HG03439 (cell line): Measurements from ENCODE around the gene CD276.
"Not testable (repeated sequence)": the region's sequence is repeated elsewhere in the genome, so short reads cannot be mapped to it uniquely, and the experiment has no call there.

Experiments
- ATAC-seq: cut with Tn5 transposase; IDR thresholded peaks from one replicate; pipeline ENCODE4 v1.9.1; 2021; ENCODE audit warnings: mild to moderate bottlenecking, moderate library complexity; ENCODE audit not compliant: unreplicated experiment

The CD276 gene

GRCh38 chr15:73709686-73710085 is 25.5 kb downstream of the CD276 start:
- no peak for ATAC-seq

- ATAC-seq, result no peak
These were observed 26.1 kb downstream of the CD276 start for GRCh38 chr15:73710321-73710720.

DNA sequence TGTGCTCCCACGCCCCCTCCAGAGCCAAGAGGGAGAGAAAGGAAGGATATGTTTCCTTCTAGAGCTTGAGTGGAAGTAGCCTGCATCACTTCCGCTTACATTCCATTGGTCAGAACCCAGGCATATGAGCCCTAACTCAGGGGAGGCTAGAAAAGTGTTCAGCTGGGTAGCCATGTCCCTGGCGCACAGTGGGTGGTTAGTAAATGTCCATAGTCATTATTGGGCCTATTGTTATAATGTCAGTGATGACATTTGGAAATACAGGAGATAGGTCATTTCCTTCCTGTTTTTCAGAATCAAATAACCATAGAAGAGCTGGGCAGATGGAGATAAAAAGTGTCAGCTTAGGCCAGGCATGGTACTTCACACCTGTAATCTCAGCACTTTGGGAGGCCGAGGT is 27.3 kb downstream of the CD276 start:
- no peak for ATAC-seq

DNA sequence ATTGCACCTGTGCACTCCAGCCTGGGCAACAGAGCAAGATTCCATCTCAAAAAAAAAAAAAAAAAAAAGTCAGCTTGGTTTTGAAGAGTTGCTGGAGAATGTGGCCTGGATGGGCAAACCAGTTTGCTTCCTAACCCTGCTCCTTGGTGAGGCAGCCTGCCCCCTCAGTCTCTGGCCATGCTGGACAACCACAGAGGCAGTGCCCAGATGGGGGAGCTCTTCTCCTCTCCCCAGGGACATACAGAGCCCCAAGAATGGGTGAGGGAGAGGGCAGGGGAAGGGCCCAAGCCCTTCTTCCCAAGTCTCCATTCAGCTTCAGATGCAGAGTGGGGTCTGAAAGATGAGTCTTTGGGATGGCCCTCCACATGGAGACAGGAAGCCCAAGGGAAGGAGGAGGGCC is 27.9 kb downstream of the CD276 start:
- no peak for ATAC-seq

DNA sequence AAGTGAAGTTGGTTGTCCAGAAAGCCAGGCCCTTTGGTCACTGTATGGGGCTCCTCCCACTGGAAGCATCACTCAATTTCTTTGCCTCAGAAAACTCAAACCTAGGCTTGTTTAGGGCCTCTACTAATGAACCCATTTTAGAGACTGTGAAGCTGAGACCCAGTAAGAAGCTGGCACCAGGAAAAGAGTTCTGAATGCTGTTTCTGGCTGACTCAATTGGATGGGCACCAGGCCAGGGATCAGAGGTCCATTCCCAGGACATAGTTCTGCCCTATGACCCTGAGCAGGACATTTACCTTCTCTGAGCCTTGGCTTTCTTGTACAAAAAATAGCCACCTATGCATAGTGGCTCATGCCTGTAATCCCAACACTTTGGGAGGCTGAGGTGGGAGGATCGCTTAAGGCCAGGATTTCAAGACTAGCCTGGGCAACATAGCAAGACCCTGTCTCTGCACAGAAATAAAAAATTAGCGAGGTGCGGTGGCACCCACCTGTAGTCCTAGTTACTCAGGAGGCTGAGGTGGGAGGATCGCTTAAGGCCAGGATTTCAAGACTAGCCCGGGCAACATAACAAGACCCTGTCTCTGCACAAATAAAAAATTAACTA is 30.6 kb downstream of the CD276 start:
- ATAC-seq, result no peak

- no peak for ATAC-seq
These were observed 31.2 kb downstream of the CD276 start for GRCh38 chr15:73715417-73715816.

DNA sequence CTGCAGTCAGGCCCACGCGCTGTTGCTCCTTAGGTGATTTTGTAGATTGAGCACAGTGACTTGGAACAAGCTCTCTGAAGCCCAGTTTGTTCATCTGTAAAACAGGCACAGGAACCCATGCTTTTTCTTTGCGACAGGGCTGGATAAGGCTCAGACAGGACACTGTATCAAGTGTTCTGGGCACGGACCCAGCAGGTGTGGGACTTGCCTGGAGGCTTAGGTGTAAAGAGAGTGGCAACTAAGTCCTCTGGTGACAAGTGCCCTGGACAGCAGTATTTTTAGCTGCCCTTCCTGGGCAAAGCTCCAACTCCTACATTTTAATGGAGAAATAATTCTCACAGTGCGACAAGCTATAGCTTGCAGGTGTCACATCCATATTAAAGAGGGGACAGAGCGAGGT is 32.2 kb downstream of the CD276 start:
- ATAC-seq, result no peak

DNA sequence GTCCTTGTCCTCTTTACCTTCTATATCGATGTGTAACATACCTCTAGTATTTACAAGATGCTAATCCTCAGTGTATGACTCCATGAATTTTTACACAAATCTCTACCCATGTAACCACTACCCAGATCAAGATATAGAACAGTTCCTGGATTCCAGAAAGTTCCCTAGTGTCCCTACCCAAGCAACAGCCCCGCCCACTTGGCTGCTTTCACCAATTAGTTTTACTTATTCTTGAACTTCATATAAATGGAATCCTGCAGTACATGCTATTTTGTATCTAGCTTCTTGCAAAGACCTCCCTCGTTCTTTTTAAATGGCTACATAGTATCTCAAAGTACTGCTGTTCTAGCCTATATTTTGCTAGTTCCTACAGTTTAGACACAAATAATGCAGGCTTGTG is 33.0 kb downstream of the CD276 start:
- ATAC-seq, result no peak

GRCh38 chr15:73717802-73718201 is 33.6 kb downstream of the CD276 start:
- no peak for ATAC-seq

DNA sequence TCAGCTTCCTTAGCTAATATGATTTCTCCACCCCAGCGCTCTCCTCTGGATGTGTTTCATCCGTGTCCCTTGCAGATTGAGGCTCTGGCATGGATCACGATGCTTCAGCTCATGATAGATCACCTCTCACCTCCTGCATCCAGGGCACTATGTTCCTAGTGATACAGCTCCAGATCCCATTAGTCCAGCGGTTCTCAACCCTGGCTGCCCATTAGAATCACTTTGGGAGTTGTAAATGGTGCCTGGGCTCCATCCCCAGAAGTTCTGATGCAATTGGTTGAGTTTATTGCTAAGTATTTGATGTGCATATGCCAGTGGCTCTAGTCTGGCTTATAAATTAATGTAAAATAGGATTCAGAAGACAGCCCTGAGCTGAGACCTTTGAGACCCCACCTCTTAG is 34.5 kb downstream of the CD276 start:
- no peak for ATAC-seq

GRCh38 chr15:73722425-73722824 is 38.2 kb downstream of the CD276 start:
- no peak for ATAC-seq

GRCh38 chr15:73723191-73723590 is 39.0 kb downstream of the CD276 start:
- ATAC-seq, result no peak

DNA sequence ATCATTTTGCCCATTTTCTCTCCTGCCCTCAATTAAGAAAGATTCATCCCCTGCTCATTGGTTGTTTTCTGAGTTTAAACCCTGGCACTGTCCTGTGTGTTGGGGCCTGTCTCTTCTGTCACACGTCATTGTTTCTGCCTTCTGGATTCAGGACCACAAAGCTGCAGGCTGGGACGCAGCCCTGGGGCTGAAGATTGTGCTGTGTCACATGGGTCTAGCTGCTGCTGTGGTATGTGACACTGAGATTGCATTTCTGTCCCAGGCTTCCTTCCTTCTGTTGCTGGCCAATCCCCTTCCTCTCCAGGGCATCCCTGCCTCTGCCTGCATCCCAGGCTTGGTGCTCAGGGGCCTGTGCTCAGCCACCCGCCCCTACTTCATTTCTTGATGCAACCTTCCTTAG is 40.0 kb downstream of the CD276 start:
- no peak for ATAC-seq

DNA sequence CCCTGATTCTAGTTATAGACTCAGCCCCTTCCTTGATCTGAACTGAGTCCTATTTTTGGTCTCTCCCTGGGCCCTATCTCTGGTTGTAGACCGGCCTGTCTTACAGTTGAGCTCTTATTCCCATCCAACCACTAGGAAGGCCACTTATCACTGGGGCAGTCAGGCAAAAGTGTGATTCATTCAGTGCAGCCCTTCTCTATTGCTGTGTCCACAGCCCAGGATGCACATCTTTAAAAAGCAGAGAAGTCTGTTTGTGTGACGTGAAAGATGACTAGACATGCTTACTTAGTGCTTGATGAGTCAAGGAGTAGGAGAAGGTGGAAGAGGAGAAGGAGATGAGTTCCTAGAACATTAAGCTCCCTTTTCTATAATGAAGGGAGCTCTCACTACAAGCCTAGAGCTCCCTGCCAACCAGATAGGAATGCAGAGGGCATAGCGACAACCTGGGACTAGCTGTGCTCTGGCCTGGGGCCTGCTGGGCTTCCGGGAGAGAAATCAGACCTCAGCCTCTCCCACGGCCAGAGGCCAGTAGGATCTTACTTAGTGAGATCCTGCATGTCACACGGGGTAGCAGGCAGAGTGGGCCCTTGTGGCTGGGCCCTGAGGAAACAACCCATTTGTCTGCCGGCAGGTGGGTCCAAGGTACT is 43.3 kb downstream of the CD276 start:
- no peak for ATAC-seq

- not testable (repeated sequence) for ATAC-seq
These were observed 47.9 kb downstream of the CD276 start for GRCh38 chr15:73732051-73732450.

DNA sequence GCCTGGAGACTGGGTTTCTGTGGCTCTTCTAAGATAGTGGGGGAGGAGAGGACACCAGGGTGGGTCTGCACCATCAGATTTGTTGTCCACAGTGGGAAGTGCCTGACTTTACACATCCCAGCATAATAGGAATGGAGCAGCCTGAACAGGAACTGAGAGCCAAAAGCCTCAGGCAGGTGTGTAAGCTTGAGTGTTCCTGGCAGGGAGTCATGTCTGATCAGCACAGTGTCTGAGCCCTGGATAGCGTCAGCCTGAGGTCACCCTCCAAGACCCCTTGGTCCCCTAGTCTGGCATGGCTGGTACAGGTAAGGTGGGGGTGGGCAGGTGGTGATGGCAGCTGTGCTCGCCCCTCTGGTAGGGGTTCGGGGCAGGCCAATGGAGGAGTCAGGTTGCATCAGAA is 48.7 kb downstream of the CD276 start:
- ATAC-seq, result no peak

- no peak for ATAC-seq
These were observed 53.4 kb downstream of the CD276 start for GRCh38 chr15:73737535-73737934.

DNA sequence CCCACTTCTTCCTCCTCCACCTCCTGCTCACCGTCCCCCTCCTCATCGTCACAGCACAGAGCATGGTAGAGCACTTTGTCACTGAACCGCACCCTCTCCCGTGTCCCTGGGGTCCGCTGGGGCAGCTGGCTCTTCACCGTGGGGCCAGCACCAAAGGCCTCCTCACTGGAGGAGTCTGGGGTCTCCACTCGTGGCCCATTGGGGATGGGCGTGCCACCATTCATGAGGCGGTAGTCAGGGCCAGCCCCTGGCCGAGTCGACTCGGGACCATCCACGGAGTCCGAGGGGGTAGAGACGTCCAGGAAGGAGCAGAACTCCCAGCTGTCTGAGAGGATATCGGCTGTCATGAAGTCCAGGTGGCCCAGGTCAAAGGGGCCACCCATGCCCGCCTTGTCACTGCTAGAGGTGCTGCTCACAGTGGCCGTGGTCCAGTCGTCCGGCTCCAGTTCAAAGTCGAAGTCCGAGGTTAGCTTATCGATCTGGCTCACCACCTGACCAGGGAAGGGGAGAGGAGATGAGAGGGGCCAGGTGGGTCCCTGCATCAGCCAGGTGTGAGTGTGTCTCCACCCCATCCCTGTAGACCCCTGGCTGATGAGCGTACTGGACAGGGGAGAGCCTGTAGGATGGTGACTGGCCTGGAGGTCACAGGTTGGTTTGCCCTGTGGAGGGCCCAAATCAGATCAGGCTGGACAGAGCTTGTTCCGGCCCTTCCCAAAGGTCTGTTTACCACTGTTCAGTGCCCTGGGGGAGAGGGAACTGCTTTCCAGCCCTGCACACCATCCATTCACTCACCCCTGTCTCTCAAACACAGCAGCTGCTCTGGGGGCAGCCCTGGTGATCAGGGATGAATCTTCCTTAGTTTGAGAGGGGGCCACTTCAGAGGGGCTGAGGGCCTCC is 56.2 kb downstream of the CD276 start:
- ATAC-seq, result no peak

DNA sequence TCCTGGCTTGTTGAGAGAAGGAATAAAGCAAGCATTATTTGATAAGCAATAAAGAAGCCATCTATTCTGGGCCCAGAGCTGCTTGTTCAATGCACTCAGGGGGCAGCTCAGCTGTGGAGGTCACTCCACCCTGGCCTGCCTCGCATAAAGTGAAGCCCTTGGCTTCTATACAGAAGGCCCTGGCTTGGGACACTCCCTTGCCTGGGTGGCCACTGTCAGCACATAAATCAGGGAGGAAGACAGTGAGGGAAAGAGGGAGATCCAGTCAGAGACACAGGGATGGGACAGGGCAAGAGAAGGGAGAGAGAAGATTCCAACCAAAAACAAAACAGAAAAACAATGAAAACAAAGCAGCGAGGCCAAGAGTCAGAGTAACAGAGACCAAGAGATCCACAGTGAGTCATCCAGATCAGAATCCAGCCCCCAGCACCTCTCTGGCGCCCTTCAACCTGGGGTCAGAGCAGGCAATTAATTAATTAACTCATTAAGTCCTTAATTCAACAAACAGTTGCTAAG is 57.2 kb downstream of the CD276 start:
- ATAC-seq, result no peak

- no peak for ATAC-seq
These were observed 60.1 kb downstream of the CD276 start for GRCh38 chr15:73744293-73744692.

- no peak for ATAC-seq
These were observed 60.9 kb downstream of the CD276 start for GRCh38 chr15:73745073-73745472.

GRCh38 chr15:73746261-73746660 is 62.1 kb downstream of the CD276 start:
- ATAC-seq, result no peak
